GM21576 (cell line): ENCODE data around the gene MSI2.

Source experiments
- ATAC-seq: cut with Tn5 transposase; IDR thresholded peaks from one replicate; pipeline ENCODE4 v1.9.1; 2021; ENCODE audit warnings: mild to moderate bottlenecking, moderate library complexity; ENCODE audit not compliant: unreplicated experiment

MSI2 gene

GRCh38 chr17:57425903-57426880, 169.9 kb downstream of the MSI2 start:
- ATAC-seq, result no peak

- ATAC-seq, result no peak
Observed at GRCh38 chr17:57429966-57430365, 173.6 kb downstream of the MSI2 start.

- ATAC-seq, result no peak
Observed at GRCh38 chr17:57431415-57431814, 175.1 kb downstream of the MSI2 start.

- ATAC-seq, result no peak
Observed at GRCh38 chr17:57432507-57433277, 176.4 kb downstream of the MSI2 start.

GRCh38 chr17:57433452-57433851, 177.1 kb downstream of the MSI2 start:
- ATAC-seq, result no peak

GRCh38 chr17:57434361-57434760, 178.0 kb downstream of the MSI2 start:
- ATAC-seq, result no peak

GRCh38 chr17:57436565-57436964, 180.2 kb downstream of the MSI2 start:
- ATAC-seq, result no peak

GRCh38 chr17:57438066-57438731, 181.9 kb downstream of the MSI2 start:
- no peak for ATAC-seq

- no peak for ATAC-seq
Observed at GRCh38 chr17:57439651-57440050, 183.3 kb downstream of the MSI2 start.

GRCh38 chr17:57440522-57441269, 184.4 kb downstream of the MSI2 start:
- no peak for ATAC-seq

GRCh38 chr17:57441270-57441600, 184.9 kb downstream of the MSI2 start:
- ATAC-seq, result no peak

GRCh38 chr17:57442401-57442823, 186.1 kb downstream of the MSI2 start:
- ATAC-seq, result no peak

- no peak for ATAC-seq
Observed at GRCh38 chr17:57442914-57443571, 186.7 kb downstream of the MSI2 start.

GRCh38 chr17:57443781-57444180, 187.5 kb downstream of the MSI2 start:
- no peak for ATAC-seq

- no peak for ATAC-seq
Observed at GRCh38 chr17:57444682-57445450, 188.5 kb downstream of the MSI2 start.

GRCh38 chr17:57445772-57446472, 189.6 kb downstream of the MSI2 start:
- ATAC-seq, result no peak

GRCh38 chr17:57447357-57447989, 191.2 kb downstream of the MSI2 start:
- ATAC-seq, result no peak

GRCh38 chr17:57447990-57448758, 191.9 kb downstream of the MSI2 start:
- ATAC-seq, result no peak
